Stimulated activated CD8-positive, alpha-beta memory T cell treated with anti-CD3 and anti-CD28 coated beads, Interleukin-15, amount 100 ng/mL, for 48 hours (primary cell): ENCODE measurements around the gene ZNF275.
"Not testable (repeated sequence)": the region's sequence is repeated elsewhere in the genome, so short reads cannot be mapped to it uniquely, and the experiment has no call there.

ENCODE experiments used
- DNase-seq, 2 donors: peaks; one replicate each; pipeline ENCODE4 v3.0.0-alpha.2; 2020; ENCODE audit warnings: low read depth in 2 of 2

Gene ZNF275

DNA sequence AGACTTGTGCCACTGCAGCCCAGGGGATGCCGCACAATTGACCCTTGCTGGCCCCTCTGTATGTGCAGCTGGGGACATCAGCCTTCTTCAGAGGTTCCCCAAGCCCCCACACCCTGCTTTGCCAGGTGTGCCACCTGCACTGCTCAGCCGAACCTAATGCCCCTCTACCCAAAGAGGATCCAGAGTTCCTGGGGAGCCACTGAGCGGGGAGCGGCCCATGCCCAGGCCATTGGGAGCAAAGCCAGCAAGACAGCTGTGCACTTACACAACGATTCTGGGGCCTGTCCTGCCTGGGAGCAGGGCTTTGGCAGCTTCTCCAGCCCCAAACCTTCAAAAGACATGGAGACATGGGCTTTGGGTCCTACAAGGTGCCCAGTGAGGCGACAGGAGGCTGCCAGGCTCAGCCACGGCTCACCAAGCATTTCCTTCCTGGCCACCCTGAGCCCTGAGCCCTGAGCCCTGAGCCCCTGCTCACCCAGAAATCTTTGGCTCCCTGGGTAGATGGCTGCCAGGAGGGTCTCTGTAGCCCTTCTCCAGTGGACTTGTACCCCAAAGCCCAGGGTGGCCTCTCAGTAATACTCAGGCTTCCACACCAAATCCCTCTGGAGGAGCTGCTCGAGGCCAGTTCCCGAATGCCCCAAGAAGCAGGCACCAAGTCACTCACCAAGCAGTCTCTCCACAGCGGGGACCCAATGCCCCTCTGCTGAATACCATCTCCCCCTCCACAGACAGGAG lies 54.2 kb downstream of the ZNF275 start:
- DNase-seq = no peak

DNA sequence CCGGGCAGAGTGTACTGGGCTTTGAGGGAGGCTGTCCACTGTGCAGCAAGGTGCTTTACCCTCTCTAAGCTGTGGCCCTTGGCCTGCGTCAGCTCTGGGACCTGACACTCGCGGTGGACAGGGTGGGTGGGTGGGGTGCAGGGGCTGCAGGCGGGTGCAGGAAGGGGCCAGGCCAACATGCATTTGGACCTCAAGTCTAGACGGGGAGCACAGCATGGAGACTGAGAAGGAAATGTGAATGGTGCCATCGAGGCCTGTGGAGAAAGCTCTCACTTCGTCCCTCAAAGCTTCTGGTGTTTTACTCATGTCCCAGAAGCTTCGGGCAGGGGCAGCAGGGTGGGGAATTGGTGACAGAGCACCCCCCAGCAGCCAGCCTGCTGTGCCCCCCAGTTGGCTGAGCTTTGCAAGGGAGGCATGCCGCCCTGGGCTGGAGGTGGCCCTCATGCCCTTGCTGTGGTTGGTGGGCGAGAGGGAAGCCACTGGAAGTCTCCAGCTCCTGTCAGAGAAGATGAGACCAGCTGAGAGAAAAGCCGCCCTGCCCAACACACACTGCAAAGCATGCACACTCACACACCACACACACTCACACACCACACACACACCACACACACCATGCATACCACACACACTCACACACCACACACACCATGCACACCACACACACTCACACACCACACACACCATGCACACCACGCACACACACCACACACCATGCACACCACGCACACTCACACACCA lies 54.9 kb downstream of the ZNF275 start:
- DNase-seq = no peak

GRCh38 chrX:153389460-153389768 lies 55.5 kb downstream of the ZNF275 start:
- DNase-seq = not testable (repeated sequence)

DNA sequence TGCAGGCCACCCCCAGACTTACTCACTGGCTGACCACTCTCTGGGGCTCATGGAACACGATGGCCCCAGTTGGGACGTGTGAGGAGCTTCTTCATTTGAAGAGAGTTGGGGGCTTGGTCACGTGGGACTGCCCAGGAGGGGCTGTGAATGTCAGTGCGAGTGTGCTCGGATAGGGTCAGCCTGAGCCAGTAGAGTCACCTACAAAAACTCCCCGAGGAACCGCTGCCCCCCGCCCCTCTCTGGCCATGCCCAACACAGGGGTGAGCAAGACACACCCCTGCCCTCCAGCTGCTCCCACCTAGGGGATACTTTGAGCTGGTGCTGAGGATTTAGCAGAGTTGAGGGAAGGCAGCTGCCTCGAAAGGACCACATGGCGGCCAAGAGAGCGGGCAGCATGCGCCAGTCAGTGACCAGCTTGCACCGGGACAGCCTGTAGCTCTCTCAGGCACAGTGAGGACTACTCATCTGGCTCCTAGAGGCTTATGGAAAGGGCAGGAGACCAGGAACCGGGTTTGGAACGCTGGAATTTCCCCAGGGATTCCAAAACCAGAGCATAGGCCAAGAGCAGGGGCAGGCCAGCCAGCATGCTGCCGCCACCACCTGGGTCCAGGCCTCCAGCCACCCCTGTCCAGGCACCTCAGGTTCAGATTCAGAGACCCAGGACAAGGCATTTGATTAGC lies 58.8 kb downstream of the ZNF275 start:
- DNase-seq = no peak

DNA sequence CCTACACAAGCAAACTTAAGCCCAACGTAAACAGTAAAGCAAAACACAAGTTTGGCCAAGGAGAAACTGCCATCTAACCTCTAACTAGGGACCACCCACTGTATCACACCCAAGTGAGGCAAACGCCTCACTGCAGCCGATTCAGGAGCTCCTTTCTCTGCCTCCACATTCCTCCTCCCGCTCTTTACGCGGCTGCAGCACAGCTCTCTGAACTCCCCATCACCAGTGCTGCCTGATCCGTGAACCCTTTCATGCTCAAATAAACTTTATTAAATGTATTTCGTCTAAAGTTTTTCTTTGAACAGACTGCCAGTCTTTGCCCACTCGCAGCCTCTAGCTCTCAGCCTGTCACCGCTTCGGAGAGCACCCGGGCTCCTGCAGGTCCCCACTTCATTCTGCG lies 60.7 kb downstream of the ZNF275 start:
- no peak for DNase-seq

DNA sequence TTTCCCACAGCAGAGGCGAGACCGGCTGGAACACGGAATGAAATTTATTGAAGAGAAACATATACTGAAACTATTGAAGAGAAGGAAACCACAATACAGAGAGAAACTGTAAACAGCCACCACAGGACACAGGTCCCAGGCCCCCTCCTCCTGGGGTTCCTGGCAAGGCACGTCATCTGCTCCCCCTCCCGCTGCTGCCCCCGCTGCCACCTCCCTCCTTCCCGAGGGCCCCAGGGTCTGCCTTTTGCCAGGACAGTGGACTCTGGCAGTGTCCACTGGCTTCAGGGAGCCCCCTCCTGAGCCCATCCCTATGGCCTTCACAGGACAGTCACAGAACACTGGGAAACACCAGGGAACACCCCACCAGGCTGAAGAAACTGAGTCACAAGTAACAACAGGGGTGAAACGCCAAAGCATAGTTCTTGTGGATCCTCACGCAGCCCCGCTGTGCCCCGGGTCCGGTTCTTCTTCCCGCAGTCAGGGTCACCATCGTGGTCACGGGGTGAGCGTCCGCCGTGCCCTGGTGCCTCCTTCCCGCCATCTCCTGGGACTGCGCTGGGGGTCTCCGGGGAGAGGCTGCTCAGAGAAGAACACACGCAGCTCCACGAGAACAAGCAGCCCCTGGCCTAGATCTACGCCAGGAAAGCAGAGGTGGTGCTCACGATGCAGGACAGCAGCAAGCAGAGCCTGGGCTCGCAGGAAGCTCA lies 61.8 kb downstream of the ZNF275 start:
- DNase-seq = no peak

DNA sequence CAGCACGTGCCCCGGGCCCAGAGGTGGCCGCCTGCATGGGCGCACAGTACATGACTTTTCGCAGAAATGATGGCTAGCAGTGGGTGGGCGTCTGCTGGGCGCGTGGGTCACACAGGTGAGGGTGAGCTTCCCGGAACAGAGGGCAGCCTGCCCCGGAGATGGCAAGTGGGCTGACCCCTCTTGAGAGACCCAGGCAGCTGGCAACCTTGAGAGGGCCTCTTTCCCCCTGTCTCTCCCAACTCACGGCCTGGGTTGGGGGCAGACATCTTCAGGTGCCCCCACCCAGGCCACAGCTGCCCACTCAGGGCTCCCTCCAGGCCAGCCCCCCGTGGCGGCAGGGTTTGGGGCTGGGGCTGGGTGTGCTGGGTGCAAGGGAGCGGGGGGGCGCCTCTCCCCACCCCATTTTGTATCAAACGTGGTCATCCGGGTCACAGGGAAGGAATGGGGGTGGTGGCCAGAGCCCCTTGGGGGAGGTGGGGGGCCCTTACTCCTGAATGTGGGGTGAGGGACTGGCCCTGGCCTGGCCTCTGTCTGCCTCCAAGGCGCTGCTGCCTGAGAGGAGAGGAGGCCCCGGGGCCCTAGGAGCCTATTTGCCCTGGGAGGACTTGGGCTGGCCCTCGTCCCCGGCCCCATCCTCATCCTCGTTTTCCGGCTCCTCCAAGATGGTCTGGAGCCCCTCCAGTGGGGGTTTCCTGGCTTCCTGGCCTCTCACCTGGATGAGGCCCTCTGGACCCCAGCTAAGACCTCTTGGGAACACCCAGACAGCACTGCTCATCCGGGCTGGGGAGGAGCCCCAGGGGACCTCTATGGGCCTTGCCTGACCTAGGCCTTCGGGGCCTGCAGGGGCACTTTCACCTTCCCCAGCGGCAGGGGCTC lies 62.6 kb downstream of the ZNF275 start:
- no peak for DNase-seq

- no peak for DNase-seq
These were observed 63.5 kb downstream of the ZNF275 start for GRCh38 chrX:153397256-153397960.

GRCh38 chrX:153398275-153398960 lies 64.5 kb downstream of the ZNF275 start:
- DNase-seq = no peak

- peak; percentile 28 to 38 for DNase-seq
These were observed 66.5 kb downstream of the ZNF275 start for GRCh38 chrX:153400146-153401132.

GRCh38 chrX:153401133-153401764 lies 67.3 kb downstream of the ZNF275 start, which contains the start of gene PNMA6E:
TSS of gene PNMA6E (minus strand) at chrX:153401350. CDS start at chrX:153398849, 2,501 bp downstream.
- no peak for DNase-seq
